Activated CD8-positive, alpha-beta memory T cell treated with anti-CD3 and anti-CD28 coated beads for 24 hours (primary cell): ENCODE measurements around the gene TMEM178A.

Experiments used
- DNase-seq: peaks from one replicate; pipeline ENCODE4 v3.0.0-alpha.2; 2020

TMEM178A gene

DNA sequence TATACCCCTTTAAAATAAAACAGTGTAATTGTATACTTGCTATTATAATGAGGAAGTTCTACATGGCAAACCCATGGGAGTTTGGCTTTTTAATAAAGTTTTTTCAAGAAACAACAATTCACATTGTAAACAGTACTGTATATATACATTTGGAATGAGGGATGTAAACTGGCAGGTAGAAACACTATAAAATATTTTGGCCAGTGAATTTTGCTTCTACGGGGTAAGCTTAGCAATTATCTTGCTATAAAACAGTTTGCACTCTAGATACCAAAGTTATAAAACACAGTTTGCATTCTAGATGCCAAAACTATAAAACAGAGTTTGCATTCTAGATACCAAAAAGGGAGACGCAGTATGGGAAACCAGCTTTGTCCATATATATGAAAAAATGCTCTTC lies 96.7 kb downstream of the TMEM178A start:
- no peak for DNase-seq
